CD8-positive, alpha-beta memory T cell (primary cell): Measurements from ENCODE around the gene SPACDR. TPM values are rescaled to one million over a fixed set of nuclear protein-coding genes. Genes with fewer than 3 reads are reported as not detected.

Source experiments
- CTCF ChIA-PET: fragments of 350-600 bp; sonication (Branson Sonifier 250); formaldehyde crosslinking; loops from one replicate; lab custom pipeline; 2021; ENCODE audit warnings: antibody characterized with exemption; lab: Charles Lee
- POLR2A ChIA-PET: fragments of 350-600 bp; sonication (Branson Sonifier 250); formaldehyde crosslinking; loops from one replicate; lab custom pipeline; 2021; ENCODE audit warnings: antibody characterized with exemption; lab: Charles Lee
- DNase-seq, 5 donors: peaks; one replicate each; pipeline versions ENCODE4 v3.0.0 to v3.0.0-alpha.2; 2020 to 2022; ENCODE audit warnings: mixed read lengths in 1 of 5
- H3K27ac ChIP-seq: one replicate; pipeline ENCODE4 v1.7.0; 2013; ENCODE audit warnings: low read depth, mild to moderate bottlenecking, low read length, moderate library complexity
- H3K27me3 ChIP-seq: 2 replicates; pipeline ENCODE4 v1.7.0; 2013; ENCODE audit warnings: low read length, mild to moderate bottlenecking; ENCODE audit not compliant: insufficient read depth, poor library complexity, severe bottlenecking
- H3K36me3 ChIP-seq: 2 replicates; pipeline ENCODE4 v1.7.0; 2013; ENCODE audit warnings: mild to moderate bottlenecking, low read length, moderate library complexity; ENCODE audit not compliant: insufficient read depth
- H3K4me1 ChIP-seq: 2 replicates; pipeline ENCODE4 v1.7.0; 2013; ENCODE audit warnings: mild to moderate bottlenecking, low read length, moderate library complexity; ENCODE audit not compliant: insufficient read depth
- H3K4me3 ChIP-seq: 2 replicates; pipeline ENCODE4 v1.7.0; 2013; ENCODE audit warnings: mild to moderate bottlenecking, low read length
- H3K9me3 ChIP-seq: 2 replicates; pipeline ENCODE4 v1.7.0; 2013; ENCODE audit warnings: mild to moderate bottlenecking, low read length
- H3K27ac Mint-ChIP-seq, 8 donors: one replicate each; pipeline ENCODE4 v1.8.0; 2020 to 2021; ENCODE audit warnings: mixed read lengths in 8 of 8, mild to moderate bottlenecking in 6 of 8, inconsistent platforms in 3 of 8, moderate library complexity in 3 of 8
- H3K27me3 Mint-ChIP-seq, 2 donors: one replicate each; pipeline ENCODE4 v1.8.0; 2020 to 2021; ENCODE audit warnings: mixed read lengths in 2 of 2, mild to moderate bottlenecking in 1 of 2, moderate library complexity in 1 of 2
- H3K36me3 Mint-ChIP-seq, 3 donors: one replicate each; pipeline ENCODE4 v1.8.0; 2020 to 2021; ENCODE audit warnings: mixed read lengths in 3 of 3, inconsistent platforms in 1 of 3, mild to moderate bottlenecking in 1 of 3
- H3K4me1 Mint-ChIP-seq, 3 donors: one replicate each; pipeline ENCODE4 v1.8.0; 2020 to 2021; ENCODE audit warnings: mixed read lengths in 3 of 3, inconsistent platforms in 1 of 3, mild to moderate bottlenecking in 1 of 3
- H3K4me3 Mint-ChIP-seq, 7 donors: one replicate each; pipeline ENCODE4 v1.8.0; 2020 to 2021; ENCODE audit warnings: mixed read lengths in 7 of 7, mild to moderate bottlenecking in 6 of 7, moderate library complexity in 4 of 7, inconsistent platforms in 2 of 7
- H3K9me3 Mint-ChIP-seq, 5 donors: one replicate each; pipeline ENCODE4 v1.8.0; 2020 to 2022; ENCODE audit warnings: mixed read lengths in 5 of 5, mild to moderate bottlenecking in 3 of 5, moderate library complexity in 2 of 5, inconsistent platforms in 1 of 5
- polyA plus RNA-seq: library from polyadenylated mRNA; unstranded; fragments of 300-500 nt; fragmentation: Illumina TruSeq; gene quantifications from one replicate; pipeline ENCODE4 v1.2.3, GENCODE V29; 2021
- total RNA-seq, 2 experiments: library from RNA; stranded (reverse); gene quantifications; one replicate each; pipeline ENCODE4 v1.2.3, GENCODE V29; 2021

Gene SPACDR
- total and polyA plus RNA-seq, 3 experiments from 2014 or later = 0.56 to 1.7 (median 1.00) TPM

DNA sequence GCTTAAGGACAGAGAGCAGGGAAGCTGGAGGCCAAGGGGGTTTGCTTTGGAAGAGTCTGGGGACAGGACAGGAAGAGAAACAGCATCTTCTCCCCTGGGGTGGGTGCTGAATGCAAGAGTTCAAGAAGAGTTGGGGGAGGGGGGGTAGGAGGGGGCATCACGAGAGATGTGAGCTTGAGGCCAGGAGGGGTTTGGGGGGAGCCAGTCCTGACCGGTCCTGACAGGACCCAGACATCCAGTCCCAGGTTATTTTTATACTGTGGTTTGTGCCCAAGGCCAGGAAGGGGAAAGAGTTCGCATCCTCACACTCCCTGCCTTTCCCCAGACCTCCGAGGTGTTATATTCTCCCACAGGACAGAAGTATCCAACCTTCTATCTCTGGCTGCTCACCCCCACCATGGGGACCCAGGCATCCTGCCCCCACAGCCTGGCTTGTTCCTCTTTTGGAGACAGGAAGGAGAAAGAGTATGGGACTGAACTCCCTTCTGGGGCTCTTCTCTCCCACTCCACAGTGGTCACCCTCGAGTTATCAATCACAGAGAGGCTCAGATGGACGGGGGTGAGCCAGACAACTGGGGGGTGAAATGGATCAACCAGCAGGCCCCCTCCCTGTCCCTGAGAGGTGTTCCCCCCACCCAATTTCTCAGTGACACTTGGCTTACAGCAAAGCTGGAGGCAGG lies 12.2 kb upstream of the SPACDR start:
- POLR2A ChIA-PET = interaction anchor here (0.6 to 1.4 kb wide), 4 partner anchors 11 to 199 kb away, joined by 3 read pairs; partner anchors contain the start of genes FBXO24, LRCH4 and MEPCE
- peaks cover 52% of the 10 kb centered on the region for H3K4me1 ChIP-seq
- H3K4me3 Mint-ChIP-seq = peak overlapping the region; percentile 89 to 99 (median 98)

DNA sequence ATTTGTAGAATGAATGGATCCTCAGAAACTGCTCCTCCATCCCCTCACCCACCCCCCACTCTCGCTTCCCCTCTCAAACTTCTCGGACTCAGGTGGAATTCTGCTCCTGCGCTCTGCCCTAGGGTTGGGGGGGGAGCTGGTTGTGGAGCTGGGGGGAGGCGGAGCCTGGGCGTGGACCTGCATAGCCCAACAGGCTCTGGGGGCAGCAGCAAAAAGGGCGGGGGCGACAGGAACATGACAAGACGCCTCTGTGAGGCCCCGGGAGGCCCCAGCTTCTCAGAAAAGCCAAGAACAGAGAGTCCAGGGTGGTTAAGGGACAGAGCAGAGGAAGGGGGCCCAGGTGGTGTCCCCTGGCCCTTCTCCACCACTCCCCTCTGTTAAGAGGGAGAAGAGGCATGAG lies 11.5 kb upstream of the SPACDR start:
- POLR2A ChIA-PET = interaction anchor here (0.6 to 1.4 kb wide), 4 partner anchors 46 to 200 kb away, joined by 3 read pairs; partner anchors contain the start of genes FBXO24, LRCH4 and MEPCE
- H3K4me1 ChIP-seq = peaks cover 52% of the 10 kb centered on the region
- H3K4me3 ChIP-seq = peak overlapping the region; percentile 66
- CTCF ChIA-PET = interaction anchor here (0.8 to 10.7 kb wide), 7 partner anchors 64 to 250 kb away, joined by 3 to 174 read pairs (median 4); partner anchors contain the start of genes FBXO24, LRCH4 and POP7
- Mint-ChIP-seq H3K27me3 (peaks cover 0 to 6% of the 10 kb centered on the region in 2 donors), H3K4me3 (peak overlapping the region; percentile 89 to 99 (median 98)), H3K27ac (peak overlapping the region; percentile 60 to 98 (median 91)), H3K4me1 (peaks cover 34 to 60% (median 50%) of the 10 kb centered on the region in 3 donors), H3K9me3 (peaks cover 0 to 2% (median 0%) of the 10 kb centered on the region in 5 donors), H3K36me3 (peaks cover 4 to 63% (median 5%) of the 10 kb centered on the region in 3 donors)
- H3K36me3 ChIP-seq = peaks cover 26% of the 10 kb centered on the region
- DNase-seq = no peak
- no peaks in the 10 kb centered on the region for H3K27me3 ChIP-seq
- peak overlapping the region; percentile 90 for H3K27ac ChIP-seq
- H3K9me3 ChIP-seq = no peaks in the 10 kb centered on the region

More for the DNA sequence above, 12.2 kb upstream of the SPACDR start:
- Histone ChIP-seq H3K36me3 (peaks cover 26% of the 10 kb centered on the region), H3K9me3 (no peaks in the 10 kb centered on the region), H3K27me3 (no peaks in the 10 kb centered on the region), H3K4me3 (peak overlapping the region; percentile 66), H3K27ac (peak overlapping the region; percentile 90)
- CTCF ChIA-PET = interaction anchor here (0.8 to 10.7 kb wide), 8 partner anchors 11 to 249 kb away, joined by 3 to 174 read pairs (median 4); partner anchors contain the start of genes FBXO24 and POP7
- Mint-ChIP-seq H3K27me3 (peaks cover 0 to 6% of the 10 kb centered on the region in 2 donors), H3K36me3 (peaks cover 4 to 58% (median 5%) of the 10 kb centered on the region in 3 donors), H3K9me3 (peaks cover 0 to 2% (median 0%) of the 10 kb centered on the region in 5 donors), H3K27ac (peak overlapping the region; percentile 60 to 98 (median 91)), H3K4me1 (peaks cover 34 to 56% (median 47%) of the 10 kb centered on the region in 3 donors)
- no peak for DNase-seq

DNA sequence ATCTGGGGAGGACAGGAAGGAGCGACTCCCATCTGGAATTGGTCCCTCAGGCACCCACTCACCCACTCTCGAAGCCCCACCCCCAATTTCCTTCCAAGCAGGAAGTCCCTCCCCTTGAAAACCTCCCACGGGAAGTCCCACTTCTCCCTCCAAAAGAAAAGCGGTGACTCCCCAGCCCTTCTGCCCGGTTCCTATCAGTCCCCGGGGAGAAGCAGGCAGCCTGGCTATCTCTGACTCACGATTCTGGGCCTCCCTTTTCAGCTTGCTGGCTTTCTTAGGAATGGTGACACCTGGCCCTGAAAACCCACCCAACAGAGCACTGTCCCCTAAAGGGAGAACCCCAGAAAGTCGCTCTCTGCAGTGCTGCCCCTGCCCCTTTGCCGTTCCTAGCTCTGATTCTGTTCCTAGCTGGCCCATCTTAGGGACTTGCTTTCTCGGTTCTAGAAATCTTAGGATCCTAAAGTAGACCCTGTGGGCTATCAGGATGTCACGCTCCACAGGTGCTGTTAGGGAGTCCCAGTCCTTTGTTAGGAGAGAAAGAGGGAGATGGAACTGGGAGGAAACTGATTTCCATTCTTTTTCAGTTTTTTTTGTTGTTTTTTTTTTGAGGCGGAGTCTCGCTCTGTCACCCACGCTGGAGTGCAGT lies 8.9 kb upstream of the SPACDR start:
- Mint-ChIP-seq H3K4me1 (peaks cover 37 to 70% (median 55%) of the 10 kb centered on the region in 3 donors), H3K36me3 (peaks cover 4 to 70% (median 5%) of the 10 kb centered on the region in 3 donors), H3K27ac (peak overlapping the region; percentile 29 to 87 (median 57)), H3K27me3 (peaks cover 0 to 3% of the 10 kb centered on the region in 2 donors), H3K9me3 (no peaks in the 10 kb centered on the region), H3K4me3 (peak overlapping the region in 1 of 7 donors; percentile 75)
- Histone ChIP-seq H3K27ac (peak overlapping the region; percentile 27), H3K9me3 (no peaks in the 10 kb centered on the region), H3K4me3 (no peak overlapping the region), H3K27me3 (no peaks in the 10 kb centered on the region), H3K4me1 (peaks cover 52% of the 10 kb centered on the region), H3K36me3 (peaks cover 33% of the 10 kb centered on the region)
- CTCF ChIA-PET = interaction anchor here (0.7 to 1.1 kb wide), 3 partner anchors 10 to 91 kb away, joined by 3 read pairs; no protein-coding TSS in a partner anchor
- no peak for DNase-seq
- POLR2A ChIA-PET = no interaction called here

DNA sequence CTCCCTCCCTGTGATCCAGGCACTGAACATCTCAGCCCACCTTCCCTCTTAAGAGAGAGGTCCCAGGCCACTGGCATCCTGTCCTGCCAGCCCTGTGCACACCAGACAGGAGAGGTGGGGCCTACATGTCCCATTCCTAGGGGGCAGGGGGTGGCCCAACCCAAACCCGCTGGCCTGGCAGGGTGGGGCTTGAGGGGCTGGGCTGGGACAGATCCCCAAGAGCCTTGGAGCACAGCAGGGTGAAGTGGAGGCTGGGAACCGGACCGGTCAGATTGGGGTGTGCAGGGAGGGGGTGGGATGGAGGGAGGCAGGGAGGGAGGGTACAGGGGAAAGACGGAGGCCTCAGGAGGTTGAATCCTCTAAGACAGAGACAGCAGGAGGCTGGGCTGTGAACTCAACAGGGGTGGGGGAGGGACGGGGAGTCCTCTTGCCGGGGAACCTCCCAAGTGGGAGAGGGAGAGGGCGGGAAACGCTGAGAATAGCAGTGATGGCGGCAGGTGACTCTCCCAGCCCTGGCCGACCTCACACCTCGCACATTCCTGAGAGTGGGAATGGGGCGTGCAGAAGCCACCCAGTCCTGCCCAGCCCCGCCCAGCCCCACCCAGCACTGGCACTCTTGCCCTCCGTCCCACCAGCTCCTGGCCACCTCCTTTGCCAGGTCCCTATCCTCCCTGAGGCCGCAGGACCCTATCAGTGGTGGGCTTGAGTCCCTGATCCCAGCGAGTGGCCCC lies 8.2 kb upstream of the SPACDR start:
- Histone ChIP-seq H3K9me3 (no peaks in the 10 kb centered on the region), H3K27ac (peak overlapping the region; percentile 27), H3K27me3 (no peaks in the 10 kb centered on the region), H3K4me1 (peaks cover 52% of the 10 kb centered on the region), H3K36me3 (peaks cover 40% of the 10 kb centered on the region), H3K4me3 (no peak overlapping the region)
- Mint-ChIP-seq H3K27ac (peak overlapping the region in 5 of 8 donors; percentile 29 to 92 (median 71)), H3K4me3 (no peak overlapping the region), H3K4me1 (peaks cover 37 to 70% (median 55%) of the 10 kb centered on the region in 3 donors), H3K9me3 (no peaks in the 10 kb centered on the region), H3K36me3 (peaks cover 4 to 72% (median 5%) of the 10 kb centered on the region in 3 donors), H3K27me3 (peaks cover 0 to 3% of the 10 kb centered on the region in 2 donors)
- POLR2A ChIA-PET = no interaction called here
- DNase-seq = no peak
- CTCF ChIA-PET = interaction anchor here (0.7 to 4.8 kb wide), 2 partner anchors 87 to 92 kb away, joined by 3 to 36 read pairs; no protein-coding TSS in a partner anchor

DNA sequence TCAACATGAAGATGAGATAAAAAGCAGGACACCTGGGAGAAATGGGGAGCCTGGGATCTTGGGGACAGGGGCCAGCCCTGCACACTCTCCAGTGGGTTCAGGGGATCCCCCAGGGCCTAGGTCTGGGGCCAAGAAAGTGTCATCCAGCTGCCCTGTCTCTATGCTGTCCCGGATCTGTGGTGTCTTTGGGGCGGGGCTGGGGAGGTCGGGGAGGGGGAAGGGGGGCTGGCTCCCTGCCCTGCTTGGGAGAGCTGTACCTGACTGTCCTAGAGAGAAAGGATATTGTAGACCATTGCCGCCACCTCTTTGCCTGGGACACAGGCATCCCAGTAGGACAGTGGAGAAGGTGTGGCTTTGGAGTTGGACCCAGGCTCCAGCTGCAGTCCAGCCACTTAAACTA lies 7.0 kb upstream of the SPACDR start:
- H3K9me3 ChIP-seq = no peaks in the 10 kb centered on the region
- Mint-ChIP-seq H3K27ac (peak overlapping the region in 6 of 8 donors; percentile 29 to 83 (median 60)), H3K36me3 (peaks cover 0 to 70% (median 3%) of the 10 kb centered on the region in 3 donors), H3K4me1 (peaks cover 28 to 61% (median 43%) of the 10 kb centered on the region in 3 donors), H3K27me3 (peaks cover 0 to 1% of the 10 kb centered on the region in 2 donors), H3K4me3 (peak overlapping the region in 2 of 7 donors; percentile 32 to 36), H3K9me3 (no peaks in the 10 kb centered on the region)
- CTCF ChIA-PET = interaction anchor here (2.8 to 4.9 kb wide), 5 partner anchors 9 to 115 kb away, joined by 9 to 82 read pairs (median 20); partner anchors contain the start of genes FBXO24, LRCH4, NYAP1 and TSC22D4
- POLR2A ChIA-PET = interaction anchor here (0.5 kb wide), 1 partner anchor 189 kb away, joined by 3 read pairs; no protein-coding TSS in a partner anchor
- no peak overlapping the region for H3K27ac ChIP-seq
- no peak overlapping the region for H3K4me3 ChIP-seq
- H3K27me3 ChIP-seq = no peaks in the 10 kb centered on the region
- peaks cover 40% of the 10 kb centered on the region for H3K4me1 ChIP-seq
- H3K36me3 ChIP-seq = peaks cover 32% of the 10 kb centered on the region
- no peak for DNase-seq

DNA sequence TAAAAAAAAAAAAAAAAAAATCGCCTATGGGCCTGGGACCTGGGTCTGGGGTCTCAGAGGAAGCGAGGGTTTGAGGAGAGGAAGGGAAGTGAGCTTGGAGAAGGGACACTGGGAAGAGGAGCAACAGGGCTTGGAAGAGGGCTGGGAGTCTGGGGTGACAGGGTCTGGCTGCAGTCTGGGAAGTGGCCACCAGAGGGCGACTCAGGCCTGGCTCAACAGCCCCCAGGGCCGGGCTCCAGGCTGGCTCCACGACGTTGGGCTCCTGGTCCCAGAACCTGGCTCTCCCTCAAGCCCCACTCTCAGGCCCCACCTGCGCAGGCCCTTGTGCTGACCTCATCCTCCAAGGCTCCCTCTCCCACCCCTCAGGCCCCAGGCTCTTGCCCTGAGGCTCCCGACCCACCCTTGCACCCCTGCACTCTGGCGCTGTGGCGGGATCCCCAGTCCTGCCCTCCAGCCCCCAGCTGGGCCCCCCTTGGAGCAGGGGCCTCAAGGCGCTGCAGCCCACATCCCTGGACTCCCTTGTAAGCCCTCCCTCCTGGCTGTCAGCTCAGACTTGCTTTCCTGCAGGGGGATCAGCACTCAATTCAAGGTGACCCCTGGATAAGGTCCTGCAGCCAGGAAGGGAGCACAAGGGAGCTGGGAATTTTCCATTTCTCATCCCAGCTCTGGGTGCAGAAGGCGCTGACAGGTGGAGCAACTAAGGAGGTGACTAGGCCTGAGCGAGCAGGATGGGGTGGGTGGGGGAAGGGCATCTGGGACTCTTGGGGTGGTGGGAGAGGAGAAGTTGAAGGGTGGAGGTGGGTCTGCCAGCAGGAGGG lies 5.4 kb upstream of the SPACDR start:
- Mint-ChIP-seq H3K27ac (peak overlapping the region in 7 of 8 donors; percentile 64 to 83 (median 70)), H3K4me3 (no peak overlapping the region), H3K9me3 (no peaks in the 10 kb centered on the region), H3K36me3 (peaks cover 0 to 63% (median 2%) of the 10 kb centered on the region in 3 donors), H3K27me3 (no peaks in the 10 kb centered on the region), H3K4me1 (peaks cover 17 to 46% (median 31%) of the 10 kb centered on the region in 3 donors)
- Histone ChIP-seq H3K27ac (no peak overlapping the region), H3K27me3 (no peaks in the 10 kb centered on the region), H3K4me3 (no peak overlapping the region), H3K36me3 (peaks cover 21% of the 10 kb centered on the region), H3K9me3 (no peaks in the 10 kb centered on the region), H3K4me1 (peaks cover 24% of the 10 kb centered on the region)
- peak; percentile 69 to 86 (median 80) for DNase-seq
- POLR2A ChIA-PET = interaction anchor here (0.6 to 2.2 kb wide), 7 partner anchors 8 to 90 kb away, joined by 3 to 13 read pairs (median 3); no protein-coding TSS in a partner anchor
- CTCF ChIA-PET = interaction anchor here (0.6 to 4.9 kb wide), 31 partner anchors 8 to 381 kb away, joined by 3 to 82 read pairs (median 4); partner anchors contain the start of genes FBXO24, LRCH4, NYAP1 and POP7
